ENCODE data around the gene KRT13. TPM values are rescaled to one million over a fixed set of nuclear protein-coding genes. Genes with fewer than 3 reads are reported as not detected.

KRT13 gene
- total and polyA plus RNA-seq, 9 of the 15 experiments (the other 6 are each of a cell fraction or from before 2014, with no cell fraction given) = 0.11 to 1.1 (median 0.24) TPM; not detected in 3

GRCh38 chr17:41540921-41541625 is 35.7 kb upstream of the KRT13 start (continued):
- TF ChIP-seq ZNF395 (CRISPR knock-in tag; IDR thresholded peaks at IDR 0.05) (no peak), E2F8 (IDR thresholded peaks at IDR 0.05; ENCODE audit: low read depth, partially characterized antibody) (no peak), MTF1 (CRISPR knock-in tag; IDR thresholded peaks at IDR 0.05; ENCODE audit: borderline replicate concordance) (no peak), HMGXB4 (CRISPR knock-in tag; IDR thresholded peaks at IDR 0.05) (no peak), MYNN (IDR thresholded peaks at IDR 0.05) (no peak), MYNN (CRISPR knock-in tag; IDR thresholded peaks at IDR 0.05) (no peak), ZNF217 (CRISPR knock-in tag; IDR thresholded peaks at IDR 0.05) (no peak), SMARCC2 (IDR thresholded peaks at IDR 0.05; ENCODE audit: low read depth) (no peak), ILK (tag; IDR thresholded peaks at IDR 0.05; ENCODE audit: borderline replicate concordance, low read depth) (no peak)
